ENCODE measurements around the gene CATSPERZ. TPM values are rescaled to one million over a fixed set of nuclear protein-coding genes. Genes with fewer than 3 reads are reported as not detected.

CATSPERZ gene
- total and polyA plus RNA-seq, 2 of the 13 experiments (the other 11 are each of a cell fraction or from before 2014, with no cell fraction given), result 0.22 to 0.48 TPM

DNA sequence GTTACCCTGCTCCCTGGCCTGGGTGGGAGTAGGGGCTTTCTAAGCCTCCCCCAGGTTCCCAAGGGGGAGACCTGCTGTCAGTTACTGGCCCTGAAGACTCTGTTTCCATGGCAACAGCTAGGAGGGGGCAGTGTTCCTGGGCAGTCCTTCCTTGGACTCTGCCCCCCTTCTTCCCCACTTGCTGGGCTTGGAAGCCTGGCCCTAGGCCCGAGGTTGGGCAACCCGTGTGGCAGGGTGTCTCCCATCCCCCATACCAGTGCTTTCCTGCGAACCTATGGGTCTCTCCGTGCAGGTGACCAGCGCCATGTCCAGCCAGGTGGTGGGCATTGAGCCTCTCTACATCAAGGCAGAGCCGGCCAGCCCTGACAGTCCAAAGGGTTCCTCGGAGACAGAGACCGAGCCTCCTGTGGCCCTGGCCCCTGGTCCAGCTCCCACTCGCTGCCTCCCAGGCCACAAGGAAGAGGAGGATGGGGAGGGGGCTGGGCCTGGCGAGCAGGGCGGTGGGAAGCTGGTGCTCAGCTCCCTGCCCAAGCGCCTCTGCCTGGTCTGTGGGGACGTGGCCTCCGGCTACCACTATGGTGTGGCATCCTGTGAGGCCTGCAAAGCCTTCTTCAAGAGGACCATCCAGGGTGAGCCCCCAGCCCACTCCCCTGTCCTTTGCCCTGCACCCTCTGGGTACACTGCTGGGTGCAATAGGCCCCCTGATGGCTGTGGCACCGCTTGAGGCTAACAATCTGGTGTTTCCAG is 6.9 kb downstream of the CATSPERZ start (continued):
- TF ChIP-seq, protein P1, sequence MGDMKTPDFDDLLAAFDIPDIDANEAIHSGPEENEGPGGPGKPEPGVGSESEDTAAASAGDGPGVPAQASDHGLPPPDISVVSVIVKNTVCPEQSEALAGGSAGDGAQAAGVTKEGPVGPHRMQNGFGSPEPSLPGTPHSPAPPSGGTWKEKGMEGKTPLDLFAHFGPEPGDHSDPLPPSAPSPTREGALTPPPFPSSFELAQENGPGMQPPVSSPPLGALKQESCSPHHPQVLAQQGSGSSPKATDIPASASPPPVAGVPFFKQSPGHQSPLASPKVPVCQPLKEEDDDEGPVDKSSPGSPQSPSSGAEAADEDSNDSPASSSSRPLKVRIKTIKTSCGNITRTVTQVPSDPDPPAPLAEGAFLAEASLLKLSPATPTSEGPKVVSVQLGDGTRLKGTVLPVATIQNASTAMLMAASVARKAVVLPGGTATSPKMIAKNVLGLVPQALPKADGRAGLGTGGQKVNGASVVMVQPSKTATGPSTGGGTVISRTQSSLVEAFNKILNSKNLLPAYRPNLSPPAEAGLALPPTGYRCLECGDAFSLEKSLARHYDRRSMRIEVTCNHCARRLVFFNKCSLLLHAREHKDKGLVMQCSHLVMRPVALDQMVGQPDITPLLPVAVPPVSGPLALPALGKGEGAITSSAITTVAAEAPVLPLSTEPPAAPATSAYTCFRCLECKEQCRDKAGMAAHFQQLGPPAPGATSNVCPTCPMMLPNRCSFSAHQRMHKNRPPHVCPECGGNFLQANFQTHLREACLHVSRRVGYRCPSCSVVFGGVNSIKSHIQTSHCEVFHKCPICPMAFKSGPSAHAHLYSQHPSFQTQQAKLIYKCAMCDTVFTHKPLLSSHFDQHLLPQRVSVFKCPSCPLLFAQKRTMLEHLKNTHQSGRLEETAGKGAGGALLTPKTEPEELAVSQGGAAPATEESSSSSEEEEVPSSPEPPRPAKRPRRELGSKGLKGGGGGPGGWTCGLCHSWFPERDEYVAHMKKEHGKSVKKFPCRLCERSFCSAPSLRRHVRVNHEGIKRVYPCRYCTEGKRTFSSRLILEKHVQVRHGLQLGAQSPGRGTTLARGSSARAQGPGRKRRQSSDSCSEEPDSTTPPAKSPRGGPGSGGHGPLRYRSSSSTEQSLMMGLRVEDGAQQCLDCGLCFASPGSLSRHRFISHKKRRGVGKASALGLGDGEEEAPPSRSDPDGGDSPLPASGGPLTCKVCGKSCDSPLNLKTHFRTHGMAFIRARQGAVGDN (CRISPR knock-in tag; IDR thresholded peaks at IDR 0.05), result peak; percentile 28
- TF ChIP-seq PRPF4 (IDR thresholded peaks at IDR 0.05; ENCODE audit: low read depth, low read length, poor library complexity, severe bottlenecking) (peak; percentile 42), PATZ1 (CRISPR knock-in tag; IDR thresholded peaks at IDR 0.05) (peak; percentile 84), SRSF9 (IDR thresholded peaks at IDR 0.05; ENCODE audit: borderline replicate concordance, insufficient read depth, low read depth, low read length, poor library complexity, severe bottlenecking) (no peak), THAP11 (CRISPR knock-in tag; IDR thresholded peaks at IDR 0.05) (peak; percentile 24; the same call in 1 of the 2 replicates), SP4 (CRISPR knock-in tag; IDR thresholded peaks at IDR 0.05) (0 out of 2 replicates have a peak, but pooled peaks have one; percentile 29), ISX (CRISPR knock-in tag; conservative IDR thresholded peaks at IDR 0.05) (no peak), ZNF83 (CRISPR knock-in tag; IDR thresholded peaks at IDR 0.05; ENCODE audit: borderline replicate concordance) (no peak), ETV5 (CRISPR knock-in tag; IDR thresholded peaks at IDR 0.05; ENCODE audit: borderline replicate concordance) (0 out of 2 replicates have a peak, but pooled peaks have one; percentile 13), ZNF776 (CRISPR knock-in tag; IDR thresholded peaks at IDR 0.05) (0 out of 2 replicates have a peak, but pooled peaks have one; percentile 64), MXI1 (IDR thresholded peaks at IDR 0.05; ENCODE audit: borderline replicate concordance, low read depth, low read length) (peak; percentile 29; the same call in 1 of the 3 replicates), ZNF564 (CRISPR knock-in tag; IDR thresholded peaks at IDR 0.05) (no peak), ZNF788 (CRISPR knock-in tag; IDR thresholded peaks at IDR 0.05; ENCODE audit: borderline replicate concordance) (peak; percentile 36; the same call in 1 of the 2 replicates)
- TF ChIP-seq, protein P2, sequence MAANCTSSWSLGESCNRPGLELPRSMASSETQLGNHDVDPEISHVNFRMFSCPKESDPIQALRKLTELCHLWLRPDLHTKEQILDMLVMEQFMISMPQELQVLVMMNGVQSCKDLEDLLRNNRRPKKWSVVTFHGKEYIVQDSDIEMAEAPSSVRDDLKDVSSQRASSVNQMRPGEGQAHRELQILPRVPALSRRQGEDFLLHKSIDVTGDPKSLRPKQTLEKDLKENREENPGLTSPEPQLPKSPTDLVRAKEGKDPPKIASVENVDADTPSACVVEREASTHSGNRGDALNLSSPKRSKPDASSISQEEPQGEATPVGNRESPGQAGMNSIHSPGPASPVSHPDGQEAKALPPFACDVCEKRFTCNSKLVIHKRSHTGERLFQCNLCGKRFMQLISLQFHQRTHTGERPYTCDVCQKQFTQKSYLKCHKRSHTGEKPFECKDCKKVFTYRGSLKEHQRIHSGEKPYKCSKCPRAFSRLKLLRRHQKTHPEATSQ (CRISPR knock-in tag; IDR thresholded peaks at IDR 0.05; ENCODE audit: borderline replicate concordance), result no peak
- TF ChIP-seq, protein P3, sequence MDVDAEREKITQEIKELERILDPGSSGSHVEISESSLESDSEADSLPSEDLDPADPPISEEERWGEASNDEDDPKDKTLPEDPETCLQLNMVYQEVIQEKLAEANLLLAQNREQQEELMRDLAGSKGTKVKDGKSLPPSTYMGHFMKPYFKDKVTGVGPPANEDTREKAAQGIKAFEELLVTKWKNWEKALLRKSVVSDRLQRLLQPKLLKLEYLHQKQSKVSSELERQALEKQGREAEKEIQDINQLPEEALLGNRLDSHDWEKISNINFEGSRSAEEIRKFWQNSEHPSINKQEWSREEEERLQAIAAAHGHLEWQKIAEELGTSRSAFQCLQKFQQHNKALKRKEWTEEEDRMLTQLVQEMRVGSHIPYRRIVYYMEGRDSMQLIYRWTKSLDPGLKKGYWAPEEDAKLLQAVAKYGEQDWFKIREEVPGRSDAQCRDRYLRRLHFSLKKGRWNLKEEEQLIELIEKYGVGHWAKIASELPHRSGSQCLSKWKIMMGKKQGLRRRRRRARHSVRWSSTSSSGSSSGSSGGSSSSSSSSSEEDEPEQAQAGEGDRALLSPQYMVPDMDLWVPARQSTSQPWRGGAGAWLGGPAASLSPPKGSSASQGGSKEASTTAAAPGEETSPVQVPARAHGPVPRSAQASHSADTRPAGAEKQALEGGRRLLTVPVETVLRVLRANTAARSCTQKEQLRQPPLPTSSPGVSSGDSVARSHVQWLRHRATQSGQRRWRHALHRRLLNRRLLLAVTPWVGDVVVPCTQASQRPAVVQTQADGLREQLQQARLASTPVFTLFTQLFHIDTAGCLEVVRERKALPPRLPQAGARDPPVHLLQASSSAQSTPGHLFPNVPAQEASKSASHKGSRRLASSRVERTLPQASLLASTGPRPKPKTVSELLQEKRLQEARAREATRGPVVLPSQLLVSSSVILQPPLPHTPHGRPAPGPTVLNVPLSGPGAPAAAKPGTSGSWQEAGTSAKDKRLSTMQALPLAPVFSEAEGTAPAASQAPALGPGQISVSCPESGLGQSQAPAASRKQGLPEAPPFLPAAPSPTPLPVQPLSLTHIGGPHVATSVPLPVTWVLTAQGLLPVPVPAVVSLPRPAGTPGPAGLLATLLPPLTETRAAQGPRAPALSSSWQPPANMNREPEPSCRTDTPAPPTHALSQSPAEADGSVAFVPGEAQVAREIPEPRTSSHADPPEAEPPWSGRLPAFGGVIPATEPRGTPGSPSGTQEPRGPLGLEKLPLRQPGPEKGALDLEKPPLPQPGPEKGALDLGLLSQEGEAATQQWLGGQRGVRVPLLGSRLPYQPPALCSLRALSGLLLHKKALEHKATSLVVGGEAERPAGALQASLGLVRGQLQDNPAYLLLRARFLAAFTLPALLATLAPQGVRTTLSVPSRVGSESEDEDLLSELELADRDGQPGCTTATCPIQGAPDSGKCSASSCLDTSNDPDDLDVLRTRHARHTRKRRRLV (CRISPR knock-in tag; IDR thresholded peaks at IDR 0.05), result 0 out of 2 replicates have a peak, but pooled peaks have one; percentile 19

Data from HepG2 (cell line).